Measurements from ENCODE around the gene PPP2R2B.
"Not testable (repeated sequence)": the region's sequence is repeated elsewhere in the genome, so short reads cannot be mapped to it uniquely, and the experiment has no call there.

Gene PPP2R2B

DNA sequence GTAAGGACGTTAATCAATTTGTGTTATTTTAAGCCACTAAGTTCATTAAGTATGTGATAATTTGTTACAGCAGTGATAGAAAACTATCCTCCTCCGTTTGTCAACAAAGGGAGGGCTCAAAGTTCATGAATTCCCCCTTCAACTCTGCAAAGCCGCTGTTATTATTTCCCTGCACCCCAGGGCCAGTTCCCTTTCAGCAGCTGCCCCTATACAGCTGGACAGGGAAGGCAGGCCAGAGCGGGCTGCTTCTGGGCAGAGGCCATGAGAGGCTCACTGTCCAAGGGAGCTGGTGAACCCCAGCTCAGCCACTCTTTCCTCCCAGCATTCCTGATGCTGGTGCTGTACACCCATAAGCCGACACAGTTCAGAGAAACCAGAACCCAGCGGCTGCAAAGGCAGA is 260.1 kb downstream of the PPP2R2B start:
- Histone ChIP-seq H3K9me3 (ENCODE audit: control insufficient read depth in 5 of 5, low read length in 5 of 5) (peaks cover 0 to 12% (median 0%) of the 10 kb centered on the region in 5 donors), H3K27ac (ENCODE audit: low read depth, low read length) (no peak overlapping the region), H3K36me3 (ENCODE audit: control insufficient read depth in 5 of 5, insufficient read depth in 5 of 5, low read length in 5 of 5) (no peaks in the 10 kb centered on the region), H3K27me3 (ENCODE audit: control insufficient read depth in 5 of 5, insufficient read depth in 4 of 5, low read length in 5 of 5) (no peaks in the 10 kb centered on the region), H3K4me3 (ENCODE audit: low read depth in 1 of 5, low read length in 5 of 5) (no peak overlapping the region), H3K9ac (ENCODE audit: low read length in 5 of 5) (no peak overlapping the region), H3K4me1 (ENCODE audit: control insufficient read depth in 5 of 5, insufficient read depth in 5 of 5, low read length in 5 of 5) (no peaks in the 10 kb centered on the region)

DNA sequence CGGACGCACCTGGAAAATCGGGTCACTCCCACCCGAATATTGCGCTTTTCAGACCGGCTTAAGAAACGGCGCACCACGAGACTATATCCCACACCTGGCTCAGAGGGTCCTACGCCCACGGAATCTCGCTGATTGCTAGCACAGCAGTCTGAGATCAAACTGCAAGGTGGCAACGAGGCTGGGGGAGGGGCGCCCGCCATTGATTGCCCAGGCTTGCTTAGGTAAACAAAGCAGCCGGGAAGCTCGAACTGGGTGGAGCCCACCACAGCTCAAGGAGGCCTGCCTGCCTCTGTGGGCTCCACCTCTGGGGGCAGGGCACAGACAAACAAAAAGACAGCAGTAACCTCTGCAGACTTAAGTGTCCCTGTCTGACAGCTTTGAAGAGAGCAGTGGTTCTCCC is 268.8 kb downstream of the PPP2R2B start:
- H3K27ac ChIP-seq (ENCODE audit: low read depth, low read length); H3K4me3 ChIP-seq (ENCODE audit: low read depth in 1 of 5, low read length in 5 of 5); H3K36me3 ChIP-seq (ENCODE audit: control insufficient read depth in 5 of 5, insufficient read depth in 5 of 5, low read length in 5 of 5); H3K27me3 ChIP-seq (ENCODE audit: control insufficient read depth in 5 of 5, insufficient read depth in 4 of 5, low read length in 5 of 5); H3K9ac ChIP-seq (ENCODE audit: low read length in 5 of 5); H3K4me1 ChIP-seq (ENCODE audit: control insufficient read depth in 5 of 5, insufficient read depth in 5 of 5, low read length in 5 of 5); H3K9me3 ChIP-seq (ENCODE audit: control insufficient read depth in 5 of 5, low read length in 5 of 5): not testable (repeated sequence)

DNA sequence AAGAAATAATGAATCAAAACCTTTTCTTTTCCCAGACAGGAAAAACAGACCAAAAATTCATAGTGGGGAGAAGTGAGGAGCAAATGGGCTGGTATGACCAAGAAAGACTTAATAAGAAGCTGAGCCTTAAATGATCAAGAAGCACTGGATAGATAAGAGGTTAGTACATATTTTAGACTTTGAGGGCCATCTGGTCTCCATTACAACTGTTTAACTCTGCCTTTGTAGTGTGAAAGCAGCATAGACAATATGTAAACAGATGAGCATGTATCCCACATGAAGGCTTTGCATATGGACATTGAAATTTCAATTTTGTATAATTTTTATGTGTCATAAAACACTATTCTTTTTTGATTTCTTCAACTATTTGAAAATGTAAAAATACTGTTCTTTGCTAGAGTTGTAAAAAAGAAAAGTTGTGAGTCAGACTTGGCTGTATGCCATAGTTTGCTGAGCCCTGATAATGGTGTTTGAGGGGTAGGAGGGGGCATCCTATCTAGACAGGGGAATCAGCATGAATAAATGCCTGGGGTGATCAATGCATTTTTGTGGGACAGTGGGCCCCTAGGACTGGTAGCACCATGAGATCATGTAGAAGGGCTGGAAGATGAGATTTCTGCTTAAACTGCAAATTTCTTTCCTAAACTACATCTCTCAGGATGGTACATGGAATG is 270.8 kb downstream of the PPP2R2B start:
- H3K36me3 ChIP-seq (ENCODE audit: control insufficient read depth in 5 of 5, insufficient read depth in 5 of 5, low read length in 5 of 5): no peaks in the 10 kb centered on the region
- H3K4me1 ChIP-seq (ENCODE audit: control insufficient read depth in 5 of 5, insufficient read depth in 5 of 5, low read length in 5 of 5): peaks cover 0 to 8% (median 4%) of the 10 kb centered on the region in 5 donors
- H3K4me3 ChIP-seq (ENCODE audit: low read depth in 1 of 5, low read length in 5 of 5): no peak overlapping the region
- H3K9me3 ChIP-seq (ENCODE audit: control insufficient read depth in 5 of 5, low read length in 5 of 5): no peaks in the 10 kb centered on the region
- no peak overlapping the region for H3K27ac ChIP-seq (ENCODE audit: low read depth, low read length)
- no peak overlapping the region for H3K9ac ChIP-seq (ENCODE audit: low read length in 5 of 5)
- peaks cover 0 to 3% (median 0%) of the 10 kb centered on the region in 5 donors for H3K27me3 ChIP-seq (ENCODE audit: control insufficient read depth in 5 of 5, insufficient read depth in 4 of 5, low read length in 5 of 5)

DNA sequence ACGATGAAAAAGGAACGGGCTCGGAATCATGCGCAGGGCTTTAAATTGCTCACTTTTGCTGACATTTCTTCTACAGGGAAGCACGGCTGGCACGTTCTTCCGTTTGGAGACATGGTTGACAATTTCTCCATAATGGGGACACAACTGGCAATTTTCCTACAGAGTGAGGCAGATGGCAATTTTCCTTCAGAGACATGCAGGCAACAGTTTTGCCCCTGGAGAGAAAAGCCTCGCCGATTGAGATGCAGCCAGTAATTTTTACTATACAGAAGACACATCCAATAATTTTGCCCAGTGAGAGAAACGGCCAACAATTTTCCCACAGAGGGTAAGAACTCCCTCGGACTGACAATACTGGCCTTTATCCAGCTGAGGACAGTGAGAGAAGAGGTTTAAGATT is 271.7 kb downstream of the PPP2R2B start:
- H3K27me3 ChIP-seq (ENCODE audit: control insufficient read depth in 5 of 5, insufficient read depth in 4 of 5, low read length in 5 of 5): peaks cover 0 to 3% (median 0%) of the 10 kb centered on the region in 5 donors
- no peaks in the 10 kb centered on the region for H3K36me3 ChIP-seq (ENCODE audit: control insufficient read depth in 5 of 5, insufficient read depth in 5 of 5, low read length in 5 of 5)

DNA sequence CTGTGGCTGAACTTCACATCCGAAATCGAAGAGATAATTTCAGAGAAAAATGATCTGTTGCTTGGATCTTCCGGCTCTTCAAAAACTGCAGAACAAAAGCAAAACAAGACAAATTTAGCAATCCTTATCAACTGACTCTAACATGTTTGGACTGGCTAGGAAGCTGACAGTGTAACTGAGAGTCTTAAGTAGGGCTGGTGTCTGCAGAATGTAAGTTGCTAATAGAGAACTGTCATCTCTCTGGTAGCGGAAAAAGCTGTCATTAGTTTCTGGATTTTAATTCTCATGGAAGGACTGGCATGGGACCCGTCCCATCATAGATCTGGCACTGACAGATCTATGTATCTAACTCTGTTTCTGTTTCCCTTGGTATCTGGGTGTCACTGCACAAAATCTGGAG is 278.2 kb downstream of the PPP2R2B start:
- Histone ChIP-seq H3K4me1 (ENCODE audit: control insufficient read depth in 5 of 5, insufficient read depth in 5 of 5, low read length in 5 of 5) (no peaks in the 10 kb centered on the region), H3K27me3 (ENCODE audit: control insufficient read depth in 5 of 5, insufficient read depth in 4 of 5, low read length in 5 of 5) (no peaks in the 10 kb centered on the region), H3K27ac (ENCODE audit: low read depth, low read length) (no peak overlapping the region), H3K9me3 (ENCODE audit: control insufficient read depth in 5 of 5, low read length in 5 of 5) (no peaks in the 10 kb centered on the region), H3K36me3 (ENCODE audit: control insufficient read depth in 5 of 5, insufficient read depth in 5 of 5, low read length in 5 of 5) (no peaks in the 10 kb centered on the region), H3K4me3 (ENCODE audit: low read depth in 1 of 5, low read length in 5 of 5) (no peak overlapping the region), H3K9ac (ENCODE audit: low read length in 5 of 5) (no peak overlapping the region)

More for the DNA sequence above, 271.7 kb downstream of the PPP2R2B start:
- peaks cover 0 to 8% (median 4%) of the 10 kb centered on the region in 5 donors for H3K4me1 ChIP-seq (ENCODE audit: control insufficient read depth in 5 of 5, insufficient read depth in 5 of 5, low read length in 5 of 5)
- H3K9ac ChIP-seq (ENCODE audit: low read length in 5 of 5): no peak overlapping the region
- no peak overlapping the region for H3K27ac ChIP-seq (ENCODE audit: low read depth, low read length)
- H3K9me3 ChIP-seq (ENCODE audit: control insufficient read depth in 5 of 5, low read length in 5 of 5): no peaks in the 10 kb centered on the region
- no peak overlapping the region for H3K4me3 ChIP-seq (ENCODE audit: low read depth in 1 of 5, low read length in 5 of 5)

DNA sequence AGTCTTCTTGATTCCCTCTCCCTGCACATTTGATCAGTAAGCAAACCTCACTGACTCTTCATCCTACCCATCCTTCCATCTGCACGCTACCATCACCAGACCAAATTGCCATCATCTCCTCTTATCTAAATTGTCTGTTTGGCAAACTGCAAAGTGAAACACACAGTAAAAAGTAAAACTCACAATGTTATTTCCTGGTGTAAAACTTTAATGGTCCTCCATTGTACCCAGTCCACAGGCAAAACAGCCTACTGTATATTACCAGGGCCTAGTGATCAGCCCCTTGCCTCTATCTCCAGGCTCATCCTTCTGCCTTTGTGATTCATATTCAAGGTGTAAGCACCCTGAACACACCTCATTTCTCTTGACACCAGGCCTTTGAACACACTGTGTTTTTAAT is 279.3 kb downstream of the PPP2R2B start:
- Histone ChIP-seq H3K4me1 (ENCODE audit: control insufficient read depth in 5 of 5, insufficient read depth in 5 of 5, low read length in 5 of 5) (no peaks in the 10 kb centered on the region), H3K27ac (ENCODE audit: low read depth, low read length) (no peak overlapping the region), H3K9me3 (ENCODE audit: control insufficient read depth in 5 of 5, low read length in 5 of 5) (no peaks in the 10 kb centered on the region), H3K36me3 (ENCODE audit: control insufficient read depth in 5 of 5, insufficient read depth in 5 of 5, low read length in 5 of 5) (no peaks in the 10 kb centered on the region), H3K27me3 (ENCODE audit: control insufficient read depth in 5 of 5, insufficient read depth in 4 of 5, low read length in 5 of 5) (no peaks in the 10 kb centered on the region), H3K9ac (ENCODE audit: low read length in 5 of 5) (no peak overlapping the region), H3K4me3 (ENCODE audit: low read depth in 1 of 5, low read length in 5 of 5) (no peak overlapping the region)

DNA sequence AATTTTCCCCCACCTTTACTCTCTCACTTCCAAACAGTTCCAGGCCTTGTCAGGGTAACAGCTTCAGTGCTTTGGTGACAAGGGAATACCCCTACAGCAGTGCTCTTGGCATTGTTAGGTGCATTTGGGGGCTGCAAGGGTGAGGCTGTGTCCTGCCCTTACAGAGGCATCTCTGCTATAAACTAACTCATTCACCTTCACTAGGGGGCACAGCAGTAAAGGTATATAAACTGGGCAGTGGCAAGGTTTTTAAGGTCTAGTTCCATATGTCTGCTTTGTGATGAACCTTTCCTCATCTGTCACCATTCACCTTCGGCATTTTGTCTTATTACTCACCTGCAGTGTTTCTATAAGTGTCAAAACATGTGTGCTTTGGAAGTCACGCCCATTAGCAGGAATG is 283.5 kb downstream of the PPP2R2B start:
- Histone ChIP-seq H3K27me3 (ENCODE audit: control insufficient read depth in 5 of 5, insufficient read depth in 4 of 5, low read length in 5 of 5) (no peaks in the 10 kb centered on the region), H3K9me3 (ENCODE audit: control insufficient read depth in 5 of 5, low read length in 5 of 5) (no peaks in the 10 kb centered on the region), H3K27ac (ENCODE audit: low read depth, low read length) (no peak overlapping the region), H3K9ac (ENCODE audit: low read length in 5 of 5) (no peak overlapping the region), H3K36me3 (ENCODE audit: control insufficient read depth in 5 of 5, insufficient read depth in 5 of 5, low read length in 5 of 5) (no peaks in the 10 kb centered on the region), H3K4me3 (ENCODE audit: low read depth in 1 of 5, low read length in 5 of 5) (no peak overlapping the region), H3K4me1 (ENCODE audit: control insufficient read depth in 5 of 5, insufficient read depth in 5 of 5, low read length in 5 of 5) (no peaks in the 10 kb centered on the region)

DNA sequence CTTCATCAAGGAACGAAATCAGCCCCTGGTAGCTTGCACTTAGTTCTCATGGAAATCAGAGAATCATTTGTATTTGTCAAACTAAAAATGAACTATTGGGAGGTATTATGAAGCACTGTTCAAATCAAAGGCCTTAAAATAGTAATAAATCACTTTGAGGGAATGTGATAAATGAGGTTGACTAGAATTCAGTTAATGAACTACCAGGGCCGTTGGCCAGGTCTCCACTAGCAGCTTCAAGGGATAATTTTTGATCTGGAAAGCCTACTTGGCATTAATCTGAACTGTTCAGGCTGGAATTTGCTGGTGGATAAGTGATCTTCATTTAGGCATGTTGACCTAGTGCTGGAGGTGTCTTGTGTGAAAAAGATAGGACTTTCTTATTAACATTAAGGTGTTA is 286.2 kb downstream of the PPP2R2B start:
- Histone ChIP-seq H3K27me3 (ENCODE audit: control insufficient read depth in 5 of 5, insufficient read depth in 4 of 5, low read length in 5 of 5) (no peaks in the 10 kb centered on the region), H3K36me3 (ENCODE audit: control insufficient read depth in 5 of 5, insufficient read depth in 5 of 5, low read length in 5 of 5) (no peaks in the 10 kb centered on the region), H3K9ac (ENCODE audit: low read length in 5 of 5) (no peak overlapping the region), H3K4me1 (ENCODE audit: control insufficient read depth in 5 of 5, insufficient read depth in 5 of 5, low read length in 5 of 5) (no peaks in the 10 kb centered on the region), H3K4me3 (ENCODE audit: low read depth in 1 of 5, low read length in 5 of 5) (no peak overlapping the region), H3K27ac (ENCODE audit: low read depth, low read length) (no peak overlapping the region), H3K9me3 (ENCODE audit: control insufficient read depth in 5 of 5, low read length in 5 of 5) (no peaks in the 10 kb centered on the region)

DNA sequence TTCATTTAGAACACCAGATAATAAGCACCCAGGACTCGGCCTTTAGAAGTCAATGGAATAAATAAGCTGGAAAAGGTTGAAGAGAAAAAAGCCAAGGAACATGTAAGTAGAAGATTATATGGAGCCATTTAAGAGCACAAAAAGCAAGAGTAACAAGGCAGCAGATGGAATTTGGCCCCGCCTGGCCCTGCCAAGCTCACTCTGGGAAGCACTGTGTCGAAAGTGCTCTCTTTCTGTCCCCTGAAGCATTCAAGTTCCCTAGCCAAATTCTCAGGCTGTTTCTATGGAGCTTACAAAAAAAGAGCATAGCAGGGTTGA is 289.6 kb downstream of the PPP2R2B start:
- Histone ChIP-seq H3K4me3 (ENCODE audit: low read depth in 1 of 5, low read length in 5 of 5) (no peak overlapping the region), H3K27me3 (ENCODE audit: control insufficient read depth in 5 of 5, insufficient read depth in 4 of 5, low read length in 5 of 5) (no peaks in the 10 kb centered on the region), H3K9ac (ENCODE audit: low read length in 5 of 5) (no peak overlapping the region), H3K36me3 (ENCODE audit: control insufficient read depth in 5 of 5, insufficient read depth in 5 of 5, low read length in 5 of 5) (no peaks in the 10 kb centered on the region), H3K27ac (ENCODE audit: low read depth, low read length) (no peak overlapping the region), H3K4me1 (ENCODE audit: control insufficient read depth in 5 of 5, insufficient read depth in 5 of 5, low read length in 5 of 5) (no peaks in the 10 kb centered on the region), H3K9me3 (ENCODE audit: control insufficient read depth in 5 of 5, low read length in 5 of 5) (no peaks in the 10 kb centered on the region)

DNA sequence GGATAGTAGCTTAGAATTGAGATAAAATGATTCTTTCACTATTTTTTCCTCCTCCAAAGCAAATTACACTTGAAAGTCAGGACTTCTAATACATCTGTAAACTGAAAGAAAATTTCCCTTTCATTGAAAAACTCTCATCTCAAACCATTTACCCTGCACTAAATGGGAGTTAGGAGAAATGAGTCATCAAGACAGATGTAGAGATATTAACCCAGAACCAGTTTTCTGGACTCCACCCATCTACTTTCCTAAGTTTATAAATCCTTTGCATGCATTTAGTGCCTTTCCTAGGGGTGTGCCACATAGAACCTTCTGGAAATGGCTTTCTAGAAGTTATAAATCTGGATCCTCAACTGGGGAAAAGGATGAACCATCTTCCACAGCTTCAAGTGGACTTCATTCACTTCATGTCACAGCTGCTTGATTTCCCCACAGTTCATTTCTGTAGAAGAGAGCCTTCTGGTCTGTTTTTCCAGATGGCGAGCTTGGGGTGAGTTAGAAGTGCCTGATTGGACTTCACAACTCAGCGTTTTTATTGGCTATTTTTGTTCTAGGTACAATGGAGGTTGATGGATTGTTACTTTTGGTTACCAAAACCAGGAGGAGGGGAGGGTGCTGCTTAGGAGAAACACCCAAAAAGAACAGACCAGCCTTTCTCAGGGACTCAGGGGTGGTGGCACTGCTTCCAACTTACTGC is 290.1 kb downstream of the PPP2R2B start:
- Histone ChIP-seq H3K9ac (ENCODE audit: low read length in 5 of 5) (no peak overlapping the region), H3K27me3 (ENCODE audit: control insufficient read depth in 5 of 5, insufficient read depth in 4 of 5, low read length in 5 of 5) (peaks cover 0 to 4% (median 0%) of the 10 kb centered on the region in 5 donors), H3K9me3 (ENCODE audit: control insufficient read depth in 5 of 5, low read length in 5 of 5) (no peaks in the 10 kb centered on the region), H3K4me3 (ENCODE audit: low read depth in 1 of 5, low read length in 5 of 5) (no peak overlapping the region), H3K36me3 (ENCODE audit: control insufficient read depth in 5 of 5, insufficient read depth in 5 of 5, low read length in 5 of 5) (no peaks in the 10 kb centered on the region), H3K27ac (ENCODE audit: low read depth, low read length) (no peak overlapping the region), H3K4me1 (ENCODE audit: control insufficient read depth in 5 of 5, insufficient read depth in 5 of 5, low read length in 5 of 5) (no peaks in the 10 kb centered on the region)
